Right hindlimb (tissue), 1 donor: Measurements from ENCODE around the gene ACSL5.

Experiments
- DNase-seq: peaks from one replicate; pipeline ENCODE4 v3.0.0-alpha.2; 2018

Gene ACSL5

GRCh38 chr10:112373912-112374338 lies at the start of gene ACSL5:
Gene ACSL5, plus strand, starts transcription at chr10:112374116. Its CDS starts 20,831 bp downstream, at chr10:112394947.
- DNase-seq: no peak

DNA sequence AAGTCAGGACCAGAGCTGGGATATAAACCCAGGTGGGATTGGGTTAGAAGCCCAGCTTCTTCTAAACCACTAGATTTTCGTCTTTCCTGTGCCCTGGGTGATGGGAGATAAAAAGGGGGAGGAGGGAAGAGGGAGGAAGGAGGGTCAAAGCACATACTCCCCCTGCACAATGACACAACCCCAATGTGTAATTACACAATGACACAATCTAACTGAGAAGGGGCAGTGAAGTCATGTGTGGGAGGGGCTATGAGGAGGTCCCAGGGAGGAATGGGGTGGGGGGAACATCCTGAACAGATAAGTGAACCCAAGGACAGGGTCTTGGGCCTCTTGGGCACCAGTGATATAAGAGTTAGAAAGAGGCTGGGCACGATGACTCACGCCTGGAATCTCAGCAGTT lies 46.2 kb upstream of the ACSL5 start:
- DNase-seq: no peak

- no peak for DNase-seq
Measured at GRCh38 chr10:112330162-112330561, 43.8 kb upstream of the ACSL5 start.

GRCh38 chr10:112330607-112331160 lies 43.2 kb upstream of the ACSL5 start:
- DNase-seq: no peak

DNA sequence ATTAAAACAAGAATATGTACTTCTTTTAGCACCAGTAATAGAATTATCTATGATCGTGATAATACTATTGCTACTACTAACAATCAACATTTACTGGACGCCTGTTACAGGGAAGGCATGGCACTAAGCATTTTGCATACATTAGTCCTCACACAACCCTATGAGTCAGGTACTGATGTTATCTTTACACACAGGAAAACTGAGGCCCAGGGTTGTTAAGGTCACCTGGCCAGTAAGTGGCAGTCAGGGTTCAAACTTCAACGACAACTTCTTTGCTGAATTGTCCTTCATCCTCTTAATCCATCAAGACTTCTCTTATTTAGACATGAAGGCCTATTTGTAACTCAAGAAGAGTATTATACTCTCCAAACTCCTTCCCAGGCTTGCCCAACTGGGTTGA lies 41.9 kb upstream of the ACSL5 start:
- no peak for DNase-seq

DNA sequence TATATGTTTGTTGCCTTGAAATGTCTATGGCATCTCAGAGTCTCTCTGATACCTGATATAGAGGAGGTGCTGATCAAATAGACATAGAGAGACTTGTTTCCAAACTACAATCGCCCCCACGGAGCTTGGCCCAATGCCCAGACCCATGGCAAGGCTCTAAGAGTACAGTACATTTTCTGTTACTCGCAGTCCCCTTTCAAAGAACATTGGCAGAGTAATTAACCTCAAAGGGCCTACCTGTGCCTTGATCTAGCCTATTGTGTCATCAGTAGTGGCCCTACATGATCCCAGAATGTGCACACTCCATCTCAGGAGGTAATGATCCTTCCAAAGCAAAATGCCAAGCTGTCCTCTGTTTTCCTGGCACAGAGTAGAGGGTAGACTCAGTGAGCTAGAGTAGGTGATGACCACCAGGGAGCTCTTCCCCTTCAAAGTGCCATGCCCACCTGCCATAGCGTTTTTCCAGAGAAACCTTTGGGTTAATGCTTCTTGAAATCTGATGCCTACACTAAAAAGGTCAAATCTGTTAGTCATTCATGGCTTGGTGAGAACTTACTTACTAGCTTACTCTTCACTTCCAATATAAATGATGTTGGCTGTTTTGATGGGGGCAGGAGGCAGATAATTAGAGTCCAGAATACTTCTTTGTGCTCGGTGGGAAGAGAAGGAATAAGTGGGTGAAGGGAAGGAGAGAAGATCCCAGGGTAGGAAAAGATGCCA lies 41.2 kb upstream of the ACSL5 start:
- DNase-seq: no peak

GRCh38 chr10:112333452-112333851 lies 40.5 kb upstream of the ACSL5 start:
- DNase-seq: no peak

DNA sequence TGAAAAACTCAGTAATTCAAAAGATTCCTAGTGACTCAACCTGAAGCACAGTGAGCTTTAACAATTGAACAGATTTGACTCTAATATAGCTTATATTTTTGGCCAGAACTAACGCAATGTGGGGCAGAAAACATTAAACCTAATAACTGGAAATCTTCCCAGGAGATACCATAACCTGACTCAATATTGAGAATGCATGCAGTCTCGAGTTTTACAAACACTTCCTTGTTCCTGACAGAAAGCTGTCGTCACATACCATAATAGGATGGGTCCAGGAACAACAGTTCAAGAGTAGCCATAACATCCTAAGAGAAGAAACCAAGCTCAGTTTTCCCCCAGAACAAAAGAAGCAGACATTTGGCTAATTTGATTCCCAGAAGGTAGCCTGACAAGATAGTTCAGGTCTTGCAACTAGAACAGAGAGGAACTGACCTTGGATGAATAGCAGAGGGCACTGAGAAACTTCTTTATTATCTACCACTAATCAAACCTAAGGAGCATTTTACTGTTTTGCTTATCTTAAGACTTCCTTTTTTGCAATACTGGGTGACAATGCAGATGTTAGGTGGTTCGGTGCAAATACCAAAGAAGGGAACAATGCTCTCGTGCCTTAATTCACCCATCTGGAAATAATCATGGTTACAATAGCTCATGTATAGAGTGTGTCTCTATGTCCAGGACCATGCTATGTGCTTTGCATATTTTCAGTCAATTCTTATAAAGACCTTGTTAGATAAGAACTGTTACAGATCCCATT lies 38.6 kb upstream of the ACSL5 start:
- no peak for DNase-seq

DNA sequence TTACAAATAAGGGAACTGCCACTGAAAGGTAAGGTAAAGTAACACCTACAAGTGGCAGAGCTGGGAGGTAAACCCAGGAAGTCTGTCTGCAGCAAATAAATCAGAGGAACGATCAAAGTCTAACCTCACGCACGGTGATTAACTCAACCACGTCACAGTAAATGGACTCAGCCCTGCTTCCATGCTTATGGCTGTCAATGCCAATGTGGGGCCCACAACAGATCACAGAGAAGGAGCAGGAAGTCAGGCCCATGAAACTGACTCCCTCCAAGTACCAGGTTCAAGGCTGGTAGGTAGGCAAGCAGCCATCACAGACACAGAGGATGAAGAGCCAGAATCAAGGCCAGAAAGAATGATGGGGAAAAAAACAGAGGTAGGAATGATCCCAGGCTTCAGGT lies 38.0 kb upstream of the ACSL5 start:
- DNase-seq: no peak

DNA sequence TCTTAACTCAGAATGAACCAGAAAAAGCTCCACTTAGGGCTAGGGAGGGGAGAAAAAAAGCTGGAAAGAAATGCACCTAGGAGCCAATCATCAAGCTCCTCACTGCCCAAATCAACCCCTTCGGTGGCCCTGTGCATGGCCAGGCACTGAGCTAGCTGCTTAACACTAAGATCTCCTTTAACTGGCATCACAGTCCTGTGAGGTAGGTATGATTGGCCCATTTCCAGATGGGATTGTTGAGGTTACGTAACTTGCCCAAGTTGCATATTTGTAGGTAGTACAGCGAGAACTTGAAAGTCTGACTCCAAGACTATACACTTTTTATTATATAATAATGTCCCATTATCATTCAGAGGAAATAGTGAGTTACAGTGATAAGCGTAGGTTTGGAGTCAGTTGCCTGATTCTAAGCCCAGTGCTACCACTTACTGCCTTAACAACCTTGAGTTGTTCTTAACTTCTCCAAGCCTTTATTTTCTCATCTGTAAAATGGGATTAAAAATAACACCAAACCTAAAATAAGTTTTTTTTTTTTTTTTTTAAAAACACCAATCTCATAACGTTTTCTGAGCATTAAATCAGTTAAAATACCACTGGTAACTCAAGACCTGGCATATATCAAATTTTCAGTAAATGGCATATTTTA lies 37.2 kb upstream of the ACSL5 start:
- no peak for DNase-seq

DNA sequence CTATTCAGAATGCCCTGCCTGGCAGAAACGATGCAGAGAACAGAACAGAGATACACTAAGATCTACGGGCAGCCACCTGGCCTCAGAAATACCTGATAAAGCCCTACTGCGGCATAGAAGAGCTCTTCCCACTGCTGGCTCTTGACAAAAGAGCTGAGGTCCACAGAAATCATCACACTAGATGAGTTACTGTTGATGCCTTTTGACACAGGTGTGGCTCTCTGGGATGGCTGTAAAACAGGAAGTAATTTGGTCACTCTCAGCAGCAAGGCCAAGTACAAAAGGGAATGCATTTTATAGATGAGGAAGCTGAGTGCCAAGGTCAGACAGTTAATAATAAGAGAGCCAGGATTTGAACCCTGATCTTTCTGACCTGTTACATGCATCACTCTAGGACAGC lies 35.0 kb upstream of the ACSL5 start:
- no peak for DNase-seq

GRCh38 chr10:112340601-112341000 lies 33.3 kb upstream of the ACSL5 start:
- no peak for DNase-seq

GRCh38 chr10:112343056-112343806 lies 30.7 kb upstream of the ACSL5 start:
- no peak for DNase-seq

- no peak for DNase-seq
Measured at GRCh38 chr10:112344261-112344660, 29.7 kb upstream of the ACSL5 start.

DNA sequence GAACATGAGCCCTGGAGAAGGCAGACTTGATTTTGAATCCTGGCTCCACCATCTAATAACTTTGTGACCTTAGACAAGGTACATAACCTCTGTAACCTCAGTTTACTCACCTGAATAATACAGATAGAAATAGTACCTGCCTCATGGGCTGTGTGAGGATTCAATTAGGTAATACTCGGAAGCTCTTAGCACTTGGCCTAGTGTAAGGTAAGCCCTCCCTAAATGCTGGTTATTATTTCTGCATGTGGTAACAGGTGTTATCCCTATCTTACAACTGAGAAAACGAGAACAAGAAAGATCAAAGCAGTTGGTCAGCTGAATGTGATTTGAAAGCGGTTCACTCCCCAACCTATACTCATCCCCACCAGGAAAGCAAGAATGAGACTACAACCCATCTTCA lies 28.7 kb upstream of the ACSL5 start:
- DNase-seq: no peak

- DNase-seq: no peak
Measured at GRCh38 chr10:112345743-112346142, 28.2 kb upstream of the ACSL5 start.

DNA sequence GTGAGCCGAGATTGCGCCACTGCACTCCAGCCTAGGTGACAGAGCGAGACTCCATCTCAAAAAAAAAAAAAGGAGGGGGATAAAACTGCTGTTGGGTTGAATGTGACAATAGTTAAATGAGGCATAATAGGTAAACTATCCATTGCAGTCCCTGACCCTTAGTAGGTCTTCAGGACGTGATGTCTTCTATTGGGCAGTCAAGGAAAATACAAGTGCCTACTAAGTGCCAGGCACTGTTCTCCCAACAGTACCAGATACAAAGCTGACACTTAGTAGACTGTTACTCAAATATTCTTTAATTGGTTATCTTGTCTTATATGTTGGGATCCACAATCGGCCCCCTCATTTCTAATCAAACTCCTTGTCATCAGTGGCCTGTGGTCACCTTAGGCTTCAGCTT lies 27.1 kb upstream of the ACSL5 start:
- no peak for DNase-seq

DNA sequence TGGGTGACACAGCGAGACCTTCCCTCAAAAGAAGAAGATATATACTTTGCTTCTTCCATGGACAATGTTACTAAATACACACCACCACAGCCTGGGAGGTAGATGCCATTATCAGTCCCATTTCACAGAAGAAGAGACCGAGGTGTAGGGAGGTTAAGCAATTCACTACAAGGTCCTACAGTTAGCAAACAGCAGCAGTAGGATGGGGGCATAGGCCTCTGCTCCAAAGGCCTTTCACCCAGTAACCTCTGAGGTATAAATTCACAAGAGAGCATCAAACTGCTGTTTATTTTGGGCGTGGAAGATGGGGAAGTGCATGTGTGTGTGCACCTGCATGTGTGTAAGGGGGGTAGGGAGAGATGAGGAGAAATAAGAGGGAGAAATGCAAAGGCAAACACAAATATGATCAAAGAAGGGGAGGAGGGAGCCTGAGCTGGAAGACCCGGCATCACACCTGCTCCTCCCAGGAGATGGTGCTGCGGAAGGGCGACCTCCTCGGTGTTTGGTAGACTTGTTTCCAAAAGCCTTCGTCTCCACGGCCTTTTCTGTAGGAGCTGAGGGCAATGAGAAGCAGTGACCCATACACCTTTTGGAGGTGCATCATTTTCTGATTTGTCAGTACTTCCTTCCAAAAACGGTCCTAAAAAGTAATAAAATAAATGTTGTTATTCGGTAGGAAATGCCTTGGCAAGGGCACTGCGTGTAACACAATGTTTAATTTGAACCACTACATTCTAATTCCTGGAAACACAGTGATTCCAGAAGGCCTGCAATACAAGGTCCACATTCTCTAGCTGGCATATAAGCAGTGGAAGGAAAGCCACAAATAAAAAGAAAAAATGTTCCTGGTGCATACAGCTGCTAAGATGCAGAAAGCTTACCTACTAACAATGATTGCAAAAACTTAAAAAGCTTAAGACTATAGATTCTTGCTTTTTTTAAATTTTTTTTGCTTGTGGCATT lies 25.9 kb upstream of the ACSL5 start:
- DNase-seq: no peak

GRCh38 chr10:112348759-112349158 lies 25.2 kb upstream of the ACSL5 start:
- DNase-seq: no peak

DNA sequence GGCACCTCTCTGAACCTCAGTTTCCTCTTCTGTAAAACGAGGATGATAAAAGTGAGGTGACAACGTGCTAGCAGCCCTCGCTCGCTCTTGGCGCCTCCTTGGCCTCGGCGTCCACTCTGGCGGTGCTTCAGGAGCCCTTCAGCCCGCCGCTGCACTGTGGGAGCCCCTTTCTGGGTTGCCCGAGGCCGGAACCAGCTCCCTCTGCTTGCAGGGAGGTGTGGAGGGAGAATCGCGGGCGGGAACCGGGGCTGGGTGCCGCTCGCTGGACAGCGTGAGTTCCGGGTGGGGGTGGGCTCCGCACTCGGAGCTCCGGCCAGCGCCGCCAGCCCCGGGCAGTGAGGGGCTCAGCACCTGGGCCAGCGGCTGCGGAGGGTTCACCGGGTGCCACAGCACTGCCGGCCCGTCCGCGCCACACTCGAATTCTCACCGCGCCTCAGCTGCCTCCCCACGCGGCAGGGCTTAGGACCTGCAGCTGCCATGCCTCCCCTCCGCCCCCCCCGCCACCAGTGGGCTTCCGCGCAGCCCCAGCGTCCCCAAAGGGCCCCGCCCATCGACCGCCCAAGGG lies 24.3 kb upstream of the ACSL5 start:
- DNase-seq: no peak

DNA sequence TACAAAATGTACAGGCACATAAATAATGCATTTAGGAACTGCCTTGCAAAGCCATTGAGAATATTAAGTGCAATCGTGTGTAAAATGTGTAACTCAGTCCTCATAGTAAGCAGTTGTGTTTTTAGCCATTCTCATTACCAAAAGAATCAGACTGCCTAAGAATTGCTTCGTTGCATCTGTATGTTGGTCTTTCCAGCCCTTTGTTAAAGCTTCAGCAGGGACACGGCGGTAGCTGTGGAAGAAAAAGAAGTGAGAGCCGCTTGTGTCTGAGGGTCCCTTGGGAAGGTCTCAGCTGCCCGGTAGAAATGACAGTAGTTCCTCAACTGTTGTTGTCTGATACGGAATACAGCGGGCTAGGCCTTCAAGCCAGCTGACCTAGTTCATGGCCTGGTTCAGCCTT lies 22.8 kb upstream of the ACSL5 start:
- DNase-seq: no peak
